ENCODE measurements around the gene SLC26A2. TPM values are rescaled to one million over a fixed set of nuclear protein-coding genes. Genes with fewer than 3 reads are reported as not detected.

SLC26A2 gene
- total and polyA plus RNA-seq, 5 donors from 2014 or later, result 2.7 to 6.7 (median 3.7) TPM

DNA sequence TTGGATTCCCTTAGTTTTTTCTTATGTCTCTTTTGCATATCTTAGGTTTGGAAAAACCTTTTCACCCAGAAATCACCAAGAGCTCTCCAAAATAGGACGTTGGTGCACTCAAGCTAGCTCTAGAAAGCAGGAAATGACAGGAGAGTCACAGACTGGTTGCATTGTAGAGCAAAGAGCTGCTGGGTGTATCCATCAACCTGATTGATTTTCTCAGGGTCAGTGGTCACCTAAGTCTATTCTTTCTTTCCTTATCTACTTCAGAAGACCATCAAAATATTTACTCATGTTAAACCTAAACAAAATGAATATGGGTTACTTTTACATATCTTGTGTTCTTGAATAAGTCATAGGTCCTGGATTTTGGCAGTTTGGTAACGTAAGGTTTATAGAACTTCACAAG is 14.9 kb downstream of the SLC26A2 start:
- ATAC-seq (ENCODE audit: low read depth in 2 of 2) (no peak), DNase-seq (no peak)
- H3K27ac Mint-ChIP-seq, result no peak overlapping the region
- H3K9me3 Mint-ChIP-seq, result no peaks in the 10 kb centered on the region
- Histone ChIP-seq H3K27ac (ENCODE audit: insufficient read depth, low read length, poor library complexity, severe bottlenecking) (no peak overlapping the region), H3K27me3 (ENCODE audit: control insufficient read depth, insufficient read depth, low read length) (no peaks in the 10 kb centered on the region), H3K36me3 (ENCODE audit: control insufficient read depth, insufficient read depth, low read length) (peaks cover 21% of the 10 kb centered on the region), H3K4me1 (ENCODE audit: control insufficient read depth, insufficient read depth, low read length, poor library complexity, severe bottlenecking) (no peaks in the 10 kb centered on the region), H3K9me3 (ENCODE audit: control insufficient read depth in 2 of 2, low read length in 2 of 2) (no peaks in the 10 kb centered on the region), H3K4me3 (ENCODE audit: low read depth, low read length) (no peak overlapping the region)
- no peak overlapping the region for H3K4me3 Mint-ChIP-seq
- peaks cover 23% of the 10 kb centered on the region for H3K36me3 Mint-ChIP-seq
- H3K4me1 Mint-ChIP-seq, result peaks cover 15 to 16% (median 16%) of the 10 kb centered on the region in 4 donors
- no peaks in the 10 kb centered on the region for H3K27me3 Mint-ChIP-seq

GRCh38 chr5:149979896-149980295 is 19.3 kb downstream of the SLC26A2 start:
- H3K4me1 ChIP-seq (ENCODE audit: control insufficient read depth, insufficient read depth, low read length, poor library complexity, severe bottlenecking), result no peaks in the 10 kb centered on the region
- Mint-ChIP-seq H3K27me3 (no peaks in the 10 kb centered on the region), H3K27ac (no peak overlapping the region), H3K9me3 (no peaks in the 10 kb centered on the region), H3K4me3 (no peak overlapping the region), H3K36me3 (peaks cover 29% of the 10 kb centered on the region), H3K4me1 (peaks cover 0 to 6% (median 5%) of the 10 kb centered on the region in 4 donors)
- H3K27ac ChIP-seq (ENCODE audit: insufficient read depth, low read length, poor library complexity, severe bottlenecking), result no peak overlapping the region
- ATAC-seq (ENCODE audit: low read depth in 2 of 2) (no peak), DNase-seq (no peak)
- no peak overlapping the region for H3K4me3 ChIP-seq (ENCODE audit: low read depth, low read length)
- H3K9me3 ChIP-seq (ENCODE audit: control insufficient read depth in 2 of 2, low read length in 2 of 2), result no peaks in the 10 kb centered on the region
- H3K27me3 ChIP-seq (ENCODE audit: control insufficient read depth, insufficient read depth, low read length), result no peaks in the 10 kb centered on the region
- peaks cover 22% of the 10 kb centered on the region for H3K36me3 ChIP-seq (ENCODE audit: control insufficient read depth, insufficient read depth, low read length)

- Mint-ChIP-seq H3K36me3 (peaks cover 29% of the 10 kb centered on the region), H3K4me1 (peaks cover 0 to 5% (median 1%) of the 10 kb centered on the region in 4 donors), H3K27me3 (no peaks in the 10 kb centered on the region), H3K9me3 (no peaks in the 10 kb centered on the region), H3K4me3 (no peak overlapping the region), H3K27ac (no peak overlapping the region)
- H3K27me3 ChIP-seq (ENCODE audit: control insufficient read depth, insufficient read depth, low read length), result no peaks in the 10 kb centered on the region
- H3K4me1 ChIP-seq (ENCODE audit: control insufficient read depth, insufficient read depth, low read length, poor library complexity, severe bottlenecking), result no peaks in the 10 kb centered on the region
- H3K9me3 ChIP-seq (ENCODE audit: control insufficient read depth in 2 of 2, low read length in 2 of 2), result no peaks in the 10 kb centered on the region
- DNase-seq (no peak), ATAC-seq (ENCODE audit: low read depth in 2 of 2) (no peak)
- H3K36me3 ChIP-seq (ENCODE audit: control insufficient read depth, insufficient read depth, low read length), result peaks cover 22% of the 10 kb centered on the region
- H3K4me3 ChIP-seq (ENCODE audit: low read depth, low read length), result no peak overlapping the region
- H3K27ac ChIP-seq (ENCODE audit: insufficient read depth, low read length, poor library complexity, severe bottlenecking), result no peak overlapping the region
These were observed 20.6 kb downstream of the SLC26A2 start for GRCh38 chr5:149981206-149981605.

GRCh38 chr5:149982505-149982904 is 21.9 kb downstream of the SLC26A2 start:
- Mint-ChIP-seq H3K27ac (no peak overlapping the region), H3K36me3 (peaks cover 26% of the 10 kb centered on the region), H3K9me3 (no peaks in the 10 kb centered on the region), H3K27me3 (no peaks in the 10 kb centered on the region), H3K4me3 (no peak overlapping the region), H3K4me1 (peaks cover 0 to 2% (median 0%) of the 10 kb centered on the region in 4 donors)
- DNase-seq, result no peak
- H3K27ac ChIP-seq (ENCODE audit: insufficient read depth, low read length, poor library complexity, severe bottlenecking), result no peak overlapping the region
- no peak for ATAC-seq (ENCODE audit: low read depth in 2 of 2)
- H3K4me3 ChIP-seq (ENCODE audit: low read depth, low read length), result no peak overlapping the region
- H3K27me3 ChIP-seq (ENCODE audit: control insufficient read depth, insufficient read depth, low read length), result no peaks in the 10 kb centered on the region
- H3K4me1 ChIP-seq (ENCODE audit: control insufficient read depth, insufficient read depth, low read length, poor library complexity, severe bottlenecking), result no peaks in the 10 kb centered on the region
- H3K36me3 ChIP-seq (ENCODE audit: control insufficient read depth, insufficient read depth, low read length), result peaks cover 22% of the 10 kb centered on the region
- no peaks in the 10 kb centered on the region for H3K9me3 ChIP-seq (ENCODE audit: control insufficient read depth in 2 of 2, low read length in 2 of 2)

DNA sequence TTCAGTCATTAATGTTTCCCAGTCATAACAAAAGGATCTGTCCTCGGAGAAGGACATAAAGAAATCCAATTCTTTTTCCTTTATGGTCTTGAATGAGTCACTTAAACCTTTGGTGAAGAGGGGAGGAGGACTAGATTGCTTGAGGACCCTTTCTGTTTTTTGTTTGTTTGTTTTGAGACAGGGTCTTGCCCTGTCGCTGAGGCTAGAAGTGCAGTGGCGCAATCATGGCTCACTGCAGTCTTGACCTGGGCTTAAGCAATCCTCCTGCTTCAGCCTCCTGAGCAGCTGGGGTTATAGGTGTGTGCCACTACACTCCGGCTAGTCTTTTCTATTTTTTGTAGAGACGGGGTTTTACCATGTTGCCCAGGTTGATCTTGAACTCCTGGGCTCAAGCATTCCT is 27.6 kb downstream of the SLC26A2 start:
- no peaks in the 10 kb centered on the region for H3K27me3 Mint-ChIP-seq
- no peak for ATAC-seq (ENCODE audit: low read depth in 2 of 2)

DNA sequence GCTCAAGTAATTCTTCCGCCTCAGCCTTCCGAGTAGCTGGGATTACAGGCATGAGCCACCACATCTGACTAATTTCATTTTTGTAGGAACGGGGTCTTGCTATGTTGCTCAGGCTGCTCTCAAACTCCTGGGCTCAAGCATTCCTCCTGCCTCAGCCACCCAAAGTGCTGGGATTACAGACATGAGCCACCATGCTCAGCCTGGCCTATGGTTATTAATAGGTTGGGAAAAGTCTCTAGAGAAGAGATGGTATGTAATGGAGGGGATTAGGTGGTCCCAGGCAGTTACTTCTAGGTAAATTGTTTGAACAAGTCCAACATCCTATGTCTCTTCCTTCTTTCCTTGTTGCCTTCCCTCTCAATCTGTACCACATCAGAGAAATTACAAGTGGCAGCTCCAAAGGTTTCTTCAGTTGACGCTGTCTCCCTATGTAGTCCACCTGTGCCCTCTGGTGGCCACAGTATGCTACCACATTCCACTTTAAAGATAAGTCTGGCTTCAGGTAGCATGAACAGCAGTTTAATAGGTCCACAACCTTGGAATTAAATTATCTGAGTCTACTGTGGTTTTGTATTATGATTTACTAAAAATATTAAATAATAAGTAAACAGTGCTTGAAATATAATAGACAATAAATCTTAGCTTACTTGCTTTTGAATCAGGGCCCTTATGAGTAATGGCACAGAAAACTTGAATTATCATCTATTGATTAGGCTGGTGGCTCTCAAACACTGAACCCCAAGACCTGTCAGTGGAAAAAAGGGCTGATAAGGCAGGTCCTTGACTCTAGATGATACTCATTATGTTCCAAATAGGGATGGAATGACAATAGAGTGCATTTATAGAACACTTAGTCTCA is 30.2 kb downstream of the SLC26A2 start:
- Mint-ChIP-seq H3K27me3 (no peaks in the 10 kb centered on the region), H3K36me3 (peaks cover 4% of the 10 kb centered on the region), H3K4me1 (peaks cover 0 to 4% (median under 1%) of the 10 kb centered on the region in 4 donors), H3K4me3 (no peak overlapping the region), H3K9me3 (no peaks in the 10 kb centered on the region), H3K27ac (no peak overlapping the region)
- Histone ChIP-seq H3K9me3 (ENCODE audit: control insufficient read depth in 2 of 2, low read length in 2 of 2) (no peaks in the 10 kb centered on the region), H3K4me3 (ENCODE audit: low read depth, low read length) (no peak overlapping the region), H3K36me3 (ENCODE audit: control insufficient read depth, insufficient read depth, low read length) (no peaks in the 10 kb centered on the region), H3K27ac (ENCODE audit: insufficient read depth, low read length, poor library complexity, severe bottlenecking) (no peak overlapping the region), H3K4me1 (ENCODE audit: control insufficient read depth, insufficient read depth, low read length, poor library complexity, severe bottlenecking) (no peaks in the 10 kb centered on the region), H3K27me3 (ENCODE audit: control insufficient read depth, insufficient read depth, low read length) (no peaks in the 10 kb centered on the region)
- DNase-seq, result peak; percentile 49 to 81 (median 64)
- ATAC-seq (ENCODE audit: low read depth in 2 of 2), result peak; percentile 84 to 94

More for the DNA sequence above, 27.6 kb downstream of the SLC26A2 start:
- Histone ChIP-seq H3K27me3 (ENCODE audit: control insufficient read depth, insufficient read depth, low read length) (no peaks in the 10 kb centered on the region), H3K36me3 (ENCODE audit: control insufficient read depth, insufficient read depth, low read length) (no peaks in the 10 kb centered on the region), H3K27ac (ENCODE audit: insufficient read depth, low read length, poor library complexity, severe bottlenecking) (no peak overlapping the region), H3K4me1 (ENCODE audit: control insufficient read depth, insufficient read depth, low read length, poor library complexity, severe bottlenecking) (no peaks in the 10 kb centered on the region), H3K4me3 (ENCODE audit: low read depth, low read length) (no peak overlapping the region), H3K9me3 (ENCODE audit: control insufficient read depth in 2 of 2, low read length in 2 of 2) (no peaks in the 10 kb centered on the region)
- Mint-ChIP-seq H3K4me3 (no peak overlapping the region), H3K9me3 (no peaks in the 10 kb centered on the region), H3K4me1 (peaks cover 0 to 4% (median under 1%) of the 10 kb centered on the region in 4 donors), H3K36me3 (no peaks in the 10 kb centered on the region), H3K27ac (no peak overlapping the region)
- no peak for DNase-seq

- H3K4me1 Mint-ChIP-seq, result peaks cover 0 to 6% (median 1%) of the 10 kb centered on the region in 4 donors
- H3K27me3 Mint-ChIP-seq, result no peaks in the 10 kb centered on the region
- H3K27ac ChIP-seq (ENCODE audit: insufficient read depth, low read length, poor library complexity, severe bottlenecking), result no peak overlapping the region
- no peaks in the 10 kb centered on the region for H3K27me3 ChIP-seq (ENCODE audit: control insufficient read depth, insufficient read depth, low read length)
- no peak for DNase-seq
- peak overlapping the region in 2 of 3 donors; percentile 0 to 11 for H3K27ac Mint-ChIP-seq
- no peak overlapping the region for H3K4me3 ChIP-seq (ENCODE audit: low read depth, low read length)
- no peaks in the 10 kb centered on the region for H3K9me3 Mint-ChIP-seq
- no peaks in the 10 kb centered on the region for H3K36me3 ChIP-seq (ENCODE audit: control insufficient read depth, insufficient read depth, low read length)
- peaks cover 10% of the 10 kb centered on the region for H3K36me3 Mint-ChIP-seq
- peak overlapping the region in 1 of 4 donors; percentile 72 for H3K4me3 Mint-ChIP-seq
- no peak for ATAC-seq (ENCODE audit: low read depth in 2 of 2)
- no peaks in the 10 kb centered on the region for H3K9me3 ChIP-seq (ENCODE audit: control insufficient read depth in 2 of 2, low read length in 2 of 2)
- no peaks in the 10 kb centered on the region for H3K4me1 ChIP-seq (ENCODE audit: control insufficient read depth, insufficient read depth, low read length, poor library complexity, severe bottlenecking)
These were observed 32.9 kb downstream of the SLC26A2 start for GRCh38 chr5:149993471-149993870.

Measured in CD4-positive, CD25-positive, alpha-beta regulatory T cell (primary cell).